Brain microvascular endothelial cell (primary cell): Measurements from ENCODE around the gene SLC35G6.

Experiments
- DNase-seq: peaks from one replicate; pipeline ENCODE4 v3.0.0-alpha.2; 2020
- H3K27ac ChIP-seq: fragments of 250-450 bp; sonication (Bioruptor Pico); 2 replicates; pipeline ENCODE4 v1.5.1; 2020; ENCODE audit warnings: mild to moderate bottlenecking, moderate library complexity
- H3K27me3 ChIP-seq: fragments of 250-450 bp; sonication (Bioruptor Pico); replicated peaks from 2 replicates; pipeline ENCODE4 v1.5.1; 2020; ENCODE audit warnings: mild to moderate bottlenecking
- H3K36me3 ChIP-seq: fragments of 250-450 bp; sonication (Bioruptor Pico); replicated peaks from 2 replicates; pipeline ENCODE4 v1.5.1; 2020; ENCODE audit warnings: mild to moderate bottlenecking
- H3K4me3 ChIP-seq: 2 replicates; pipeline ENCODE4 v1.5.1; 2011; ENCODE audit warnings: low read depth, mild to moderate bottlenecking, control low read depth, low read length, moderate library complexity
- CTCF ChIP-seq: IDR thresholded peaks from 2 replicates; pipeline ENCODE4 v1.5.1; 2011; ENCODE audit warnings: low read depth, mild to moderate bottlenecking, moderate library complexity, low read length, control low read depth, inconsistent platforms; ENCODE audit errors: missing control alignments
- in situ Hi-C: cut with HindIII; loops from 2 replicates; pipeline ENCODE4 v1.10.0; 2017; ENCODE audit warnings: low sequenced_read_pairs, low pct_ligation_motif_present

The SLC35G6 gene

GRCh38 chr17:7496470-7497183 is 15.4 kb downstream of the SLC35G6 start:
- Histone ChIP-seq H3K27ac (no peak overlapping the region), H3K36me3 (peaks cover 60% of the 10 kb centered on the region), H3K4me3 (no peak overlapping the region), H3K27me3 (no peaks in the 10 kb centered on the region)
- no peak for TF ChIP-seq CTCF
- DNase-seq, result no peak
- in situ Hi-C loops, result no loop called here

DNA sequence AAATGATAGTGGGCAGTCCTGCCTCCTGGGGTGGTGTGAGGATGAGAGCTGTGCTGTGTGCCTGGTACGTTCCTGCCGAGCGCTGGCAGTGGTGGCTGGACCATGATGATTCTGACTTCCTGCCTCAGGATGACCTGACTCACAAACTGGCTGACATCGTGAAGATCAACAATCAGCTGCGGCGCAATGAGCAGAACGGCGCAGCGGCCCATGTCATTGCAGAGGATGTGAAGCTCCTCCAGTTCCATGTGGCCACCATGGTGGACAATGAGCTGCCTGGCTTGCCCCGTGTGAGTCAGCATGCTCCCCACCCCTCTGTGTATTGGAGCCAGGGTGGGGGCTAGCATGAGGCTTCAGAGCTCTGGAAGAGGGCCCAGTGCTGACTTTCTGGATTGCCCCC is 16.0 kb downstream of the SLC35G6 start:
- no peak for TF ChIP-seq CTCF
- H3K27me3 ChIP-seq, result no peaks in the 10 kb centered on the region
- no peak overlapping the region for H3K27ac ChIP-seq
- in situ Hi-C loops, result no loop called here
- no peak overlapping the region for H3K4me3 ChIP-seq
- DNase-seq, result no peak
- H3K36me3 ChIP-seq, result peaks cover 66% of the 10 kb centered on the region

DNA sequence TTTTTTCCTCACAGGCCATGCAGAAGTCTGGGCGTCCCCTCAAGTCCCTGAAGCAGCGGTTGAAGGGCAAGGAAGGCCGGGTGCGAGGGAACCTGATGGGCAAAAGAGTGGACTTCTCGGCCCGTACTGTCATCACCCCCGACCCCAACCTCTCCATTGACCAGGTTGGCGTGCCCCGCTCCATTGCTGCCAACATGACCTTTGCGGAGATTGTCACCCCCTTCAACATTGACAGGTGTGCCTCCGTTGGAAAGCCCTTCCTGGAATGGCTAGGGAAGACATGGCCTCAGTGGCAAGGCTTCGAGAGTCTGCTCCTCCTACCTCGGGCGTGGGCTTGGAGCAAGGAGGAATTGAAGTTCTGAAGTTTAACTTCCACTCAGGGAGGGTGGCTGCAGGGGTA is 16.4 kb downstream of the SLC35G6 start:
- no peak for TF ChIP-seq CTCF
- no peak for DNase-seq
- Histone ChIP-seq H3K27ac (no peak overlapping the region), H3K4me3 (no peak overlapping the region), H3K36me3 (peaks cover 70% of the 10 kb centered on the region), H3K27me3 (no peaks in the 10 kb centered on the region)
- in situ Hi-C loops, result no loop called here

- Histone ChIP-seq H3K36me3 (peaks cover 85% of the 10 kb centered on the region), H3K4me3 (no peak overlapping the region), H3K27me3 (no peaks in the 10 kb centered on the region), H3K27ac (no peak overlapping the region)
- in situ Hi-C loops, result no loop called here
- no peak for DNase-seq
- no peak for TF ChIP-seq CTCF
Observed at GRCh38 chr17:7499161-7499560, 17.9 kb downstream of the SLC35G6 start.

DNA sequence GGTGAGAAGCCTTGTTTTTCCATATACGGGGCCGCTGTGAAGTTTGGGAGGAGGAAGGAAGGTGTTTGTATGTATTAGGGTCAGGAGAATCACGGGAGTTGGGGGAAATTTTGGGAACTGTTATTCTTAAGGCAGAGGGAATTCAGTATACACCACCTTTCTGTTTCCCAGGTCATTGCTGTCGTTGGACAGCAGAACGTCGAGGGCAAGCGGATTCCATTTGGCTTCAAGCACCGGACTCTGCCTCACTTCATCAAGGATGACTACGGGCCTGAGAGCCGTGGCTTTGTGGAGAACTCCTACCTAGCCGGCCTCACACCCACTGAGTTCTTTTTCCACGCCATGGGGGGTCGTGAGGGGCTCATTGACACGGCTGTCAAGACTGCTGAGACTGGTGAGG is 20.5 kb downstream of the SLC35G6 start:
- DNase-seq, result no peak
- TF ChIP-seq CTCF, result no peak
- Histone ChIP-seq H3K36me3 (peaks cover 93% of the 10 kb centered on the region), H3K4me3 (no peak overlapping the region), H3K27me3 (no peaks in the 10 kb centered on the region), H3K27ac (no peak overlapping the region)
- in situ Hi-C loops, result no loop called here

- Histone ChIP-seq H3K36me3 (peaks cover 90% of the 10 kb centered on the region), H3K27ac (no peak overlapping the region), H3K27me3 (no peaks in the 10 kb centered on the region), H3K4me3 (no peak overlapping the region)
- in situ Hi-C loops, result no loop called here
- no peak for DNase-seq
- TF ChIP-seq CTCF, result no peak
Observed at GRCh38 chr17:7502171-7502847, 21.1 kb downstream of the SLC35G6 start.
